Stimulated activated CD4-positive, alpha-beta T cell treated with anti-CD3 and anti-CD28 coated beads, TNF-alpha, amount 100 ng/mL, for 1 hour (primary cell): ENCODE measurements around the gene IFT80.
A peak's percentile ranks its signal among the peaks of the same experiment; 100 is the strongest.

Source experiments
- DNase-seq, 3 donors: peaks; one replicate each; pipeline ENCODE4 v3.0.0-alpha.2; 2020; ENCODE audit warnings: low read depth in 3 of 3, low spot score in 1 of 3

The IFT80 gene

GRCh38 chr3:160400702-160401150, 1.7 kb upstream of the IFT80 start:
- DNase-seq = peak in 1 of 3 donors; percentile 4

- peak in 2 of 3 donors; percentile 5 to 12 for DNase-seq
These were observed 1.1 kb upstream of the IFT80 start for GRCh38 chr3:160400030-160400701.

DNA sequence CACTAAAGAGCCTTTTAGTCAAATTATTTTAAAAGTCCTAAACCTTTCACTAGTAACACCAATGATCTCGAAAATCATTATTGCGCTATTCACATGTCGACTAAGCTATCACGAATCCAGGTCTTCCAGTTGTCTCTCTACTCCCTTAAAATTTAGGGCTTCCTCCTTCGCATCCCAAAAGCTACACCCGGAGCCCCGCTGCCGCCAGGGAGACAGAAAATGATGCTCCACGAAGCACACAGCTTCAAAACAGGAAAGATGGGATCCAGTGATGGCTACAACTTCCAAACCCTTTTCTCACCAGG, 253 bp downstream of the IFT80 start:
- no peak for DNase-seq

GRCh38 chr3:160395297-160395696, 3.7 kb downstream of the IFT80 start:
- no peak for DNase-seq

DNA sequence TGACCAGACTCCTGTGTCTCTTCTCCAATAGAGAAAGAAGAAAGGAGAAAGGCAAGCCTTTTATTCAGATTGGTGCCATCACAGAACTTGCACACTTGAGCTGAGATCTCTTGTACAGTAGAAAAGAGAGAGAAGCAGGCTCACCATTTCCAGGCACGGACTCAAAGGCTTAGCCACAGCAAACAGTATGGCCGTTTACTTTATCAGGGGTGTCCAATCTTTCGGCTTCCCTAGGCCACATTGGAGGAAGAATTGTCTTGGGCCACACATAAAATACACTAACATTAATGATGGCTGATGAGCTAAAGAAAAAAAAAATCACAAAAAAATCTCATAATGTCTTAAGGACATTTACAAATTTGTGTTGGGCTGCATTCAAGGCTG, 5.0 kb downstream of the IFT80 start:
- no peak for DNase-seq

DNA sequence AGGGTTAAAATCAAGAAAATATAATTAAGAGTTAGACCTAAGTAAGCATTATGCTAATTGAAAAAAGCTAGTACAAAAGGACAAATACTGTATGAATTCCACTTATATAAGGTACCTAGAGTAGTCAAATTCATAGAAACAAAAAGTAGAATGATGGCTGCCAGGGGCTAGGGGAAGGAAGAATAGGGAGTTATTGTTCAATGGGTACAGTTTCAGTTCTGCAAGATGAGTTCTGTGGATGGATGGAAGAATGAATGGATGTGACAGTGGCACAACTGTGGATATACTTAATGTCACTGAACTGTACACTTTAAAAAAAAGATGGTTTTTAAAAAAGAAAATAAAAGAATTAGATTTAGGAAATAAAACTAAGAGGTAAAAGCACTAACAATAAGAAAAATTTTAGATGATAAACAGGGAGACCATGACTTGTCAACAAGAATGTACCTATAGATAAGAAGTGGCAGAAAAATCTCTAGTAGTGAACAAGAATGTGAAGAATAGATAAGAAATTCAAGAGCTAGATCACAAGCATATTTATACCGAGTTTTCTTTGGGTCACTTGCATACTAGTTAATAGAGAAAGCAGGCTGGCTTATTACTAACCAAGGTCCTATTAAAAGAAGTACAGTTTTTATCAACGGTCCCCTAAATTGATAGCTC, 5.5 kb downstream of the IFT80 start:
- no peak for DNase-seq

DNA sequence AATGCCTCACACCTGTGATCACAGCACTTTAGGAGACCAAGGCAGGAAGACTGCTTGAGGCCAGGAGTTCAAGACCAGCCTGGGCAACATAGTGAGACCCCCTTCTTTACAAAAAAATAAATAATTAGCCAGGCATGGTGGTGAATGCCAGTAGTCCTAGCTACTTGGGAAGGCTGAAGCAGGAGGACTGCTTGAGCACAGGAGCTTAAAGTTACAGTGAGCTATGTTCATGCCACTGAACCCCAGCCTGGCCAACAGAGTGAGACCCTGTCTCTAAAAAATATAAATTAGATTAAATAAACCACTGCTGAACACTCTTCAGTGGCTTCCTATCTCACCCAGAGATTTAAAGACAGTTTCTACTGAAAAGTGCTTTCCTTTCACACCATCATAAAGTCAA, 6.2 kb downstream of the IFT80 start:
- no peak for DNase-seq

DNA sequence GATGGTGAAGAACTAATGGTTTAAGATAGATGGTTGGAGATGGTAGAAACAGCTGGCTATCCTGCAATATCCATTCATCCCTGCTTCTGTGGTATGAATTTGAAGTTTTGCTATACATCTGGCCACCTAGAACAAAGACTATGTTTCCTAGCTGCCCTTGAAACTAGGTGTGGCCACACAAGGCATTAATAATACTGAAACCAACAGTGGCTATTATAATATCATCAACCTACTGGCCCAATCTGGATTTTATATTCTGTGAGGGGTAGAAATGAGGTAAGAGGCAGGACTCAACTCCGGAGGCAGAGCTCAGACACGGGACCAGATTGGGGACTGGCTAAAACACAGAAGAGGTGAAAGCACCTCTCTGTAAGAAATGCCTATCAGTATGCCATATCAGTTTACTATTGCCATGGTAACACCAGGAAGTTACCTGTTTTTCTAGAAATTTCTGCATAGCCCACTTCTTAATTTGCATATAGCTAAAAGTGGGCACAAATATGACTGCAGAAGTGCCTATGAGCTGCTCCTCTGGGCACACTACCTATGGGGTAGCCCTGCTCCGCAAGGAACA, 8.4 kb downstream of the IFT80 start:
- no peak for DNase-seq

DNA sequence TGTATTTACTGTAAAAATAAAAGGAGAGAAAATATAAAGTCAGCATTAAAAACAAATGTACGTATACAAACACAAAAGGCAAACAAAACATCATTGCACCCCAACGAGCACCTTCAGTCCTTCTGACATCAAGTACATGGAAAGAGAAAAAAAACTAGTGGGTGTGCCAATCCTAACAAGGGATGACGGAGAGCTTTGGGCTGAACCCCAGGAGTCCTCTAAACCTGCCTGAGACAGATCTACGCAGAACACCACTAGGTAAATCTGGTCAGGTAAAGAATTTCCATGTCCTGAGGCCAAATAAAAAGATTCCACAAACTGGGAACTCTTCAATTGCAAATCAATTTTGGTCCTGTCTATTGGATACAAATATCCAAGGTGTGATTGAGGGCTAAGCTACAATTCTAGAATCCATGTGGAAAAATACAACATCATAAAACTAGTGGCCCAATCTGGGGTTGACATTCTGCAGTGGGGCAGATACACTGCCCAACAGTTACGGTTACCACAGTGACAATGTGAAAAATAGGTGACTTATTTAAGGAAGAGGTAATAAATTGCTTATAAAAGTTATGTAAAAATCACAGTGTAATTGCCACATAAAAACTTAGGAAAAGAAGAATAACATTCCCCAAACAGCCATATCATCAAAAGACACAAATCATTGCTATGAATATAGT, 14.2 kb downstream of the IFT80 start:
- DNase-seq = no peak

DNA sequence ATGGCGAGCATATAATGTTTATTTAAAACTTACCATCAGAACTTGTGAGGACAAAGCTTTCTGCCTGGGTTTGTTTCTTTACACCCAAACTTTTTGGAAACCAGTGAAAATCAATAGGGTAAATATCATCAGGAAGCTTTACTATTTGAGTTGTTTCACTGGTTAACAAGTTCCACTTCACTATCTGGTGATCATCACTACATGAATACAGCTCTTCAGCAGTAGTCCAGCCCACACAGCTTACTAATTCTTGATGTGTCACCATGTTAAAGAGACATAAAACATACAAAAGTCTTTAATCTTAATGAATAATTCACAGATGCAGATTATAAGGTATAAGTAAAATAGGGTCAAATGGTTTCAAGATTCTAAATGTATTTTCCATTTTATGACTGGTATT, 17.6 kb downstream of the IFT80 start:
- DNase-seq = no peak

- no peak for DNase-seq
These were observed 19.3 kb downstream of the IFT80 start for GRCh38 chr3:160379628-160380214.

DNA sequence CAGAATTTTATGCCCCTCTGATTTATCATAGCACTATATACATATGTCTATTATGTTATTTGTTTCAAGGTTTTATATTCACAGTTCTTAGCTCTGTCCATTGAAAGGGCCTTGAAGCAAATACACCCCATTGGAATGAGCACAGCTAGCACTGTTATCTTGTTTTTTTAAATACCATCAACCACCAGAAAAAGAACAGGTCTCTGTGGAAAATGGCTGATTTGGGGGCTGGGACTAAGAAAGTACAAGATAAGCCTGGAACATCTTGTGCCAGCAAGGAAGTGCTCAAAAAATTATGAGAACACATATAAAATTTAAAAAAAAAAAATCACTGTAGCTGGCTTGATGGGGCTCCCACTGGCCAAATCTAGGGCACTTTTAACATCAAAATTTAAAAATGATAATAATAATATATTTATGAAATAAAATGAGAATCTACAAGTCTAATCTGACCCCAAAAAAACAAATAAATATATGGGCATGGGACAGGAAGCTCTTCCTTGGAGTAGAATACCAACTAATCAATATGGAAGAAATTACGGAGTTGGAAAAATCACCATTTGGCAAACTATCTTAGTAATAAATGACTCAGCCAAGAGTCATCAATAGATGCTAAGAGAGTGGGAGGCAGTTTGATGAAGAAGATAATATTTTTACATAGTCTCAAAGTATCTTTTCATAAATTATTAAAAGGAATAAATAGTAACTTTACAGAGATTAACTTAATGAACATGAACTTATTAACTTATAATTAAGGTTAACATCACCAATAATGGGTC, 20.5 kb downstream of the IFT80 start:
- no peak for DNase-seq

- no peak for DNase-seq
These were observed 22.3 kb downstream of the IFT80 start for GRCh38 chr3:160376681-160377080.

DNA sequence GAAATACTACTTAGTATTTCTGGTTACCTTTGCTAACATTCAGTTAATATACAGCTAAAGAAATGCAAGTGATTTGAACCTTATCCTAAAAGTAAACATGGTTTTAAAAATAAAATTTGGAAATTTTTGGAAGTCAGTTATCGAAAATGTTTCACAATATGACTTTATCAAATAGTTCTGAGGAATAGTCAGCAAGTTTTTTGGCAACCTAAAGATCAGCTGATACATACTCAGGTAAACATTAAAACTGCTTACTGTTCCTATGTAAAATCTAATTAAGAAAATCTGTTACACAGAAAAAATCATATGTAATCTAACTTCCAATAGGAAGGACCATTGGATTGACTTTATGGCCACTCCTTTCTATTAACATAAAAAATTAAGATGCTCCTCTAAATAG, 24.1 kb downstream of the IFT80 start:
- DNase-seq = no peak

DNA sequence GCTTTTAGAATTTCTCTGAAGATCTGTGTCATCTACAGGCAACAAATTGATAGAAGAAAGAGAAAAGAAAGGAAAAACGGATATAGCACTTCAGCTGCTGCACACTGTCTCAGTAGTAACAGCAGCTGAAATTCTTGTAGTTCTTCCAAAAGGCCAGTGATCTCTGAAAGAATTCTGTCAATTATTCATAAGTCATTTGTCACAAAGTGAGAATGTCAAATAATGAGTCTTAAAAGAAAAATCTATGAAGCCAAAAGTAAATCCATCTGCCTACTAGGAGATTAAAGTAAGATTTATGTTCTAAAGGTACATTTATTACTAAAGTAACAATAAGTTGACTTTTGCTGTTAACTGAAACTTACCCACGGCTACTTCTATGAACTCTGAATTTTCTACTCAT, 24.6 kb downstream of the IFT80 start:
- no peak for DNase-seq

GRCh38 chr3:160373655-160374054, 25.4 kb downstream of the IFT80 start:
- DNase-seq = no peak

DNA sequence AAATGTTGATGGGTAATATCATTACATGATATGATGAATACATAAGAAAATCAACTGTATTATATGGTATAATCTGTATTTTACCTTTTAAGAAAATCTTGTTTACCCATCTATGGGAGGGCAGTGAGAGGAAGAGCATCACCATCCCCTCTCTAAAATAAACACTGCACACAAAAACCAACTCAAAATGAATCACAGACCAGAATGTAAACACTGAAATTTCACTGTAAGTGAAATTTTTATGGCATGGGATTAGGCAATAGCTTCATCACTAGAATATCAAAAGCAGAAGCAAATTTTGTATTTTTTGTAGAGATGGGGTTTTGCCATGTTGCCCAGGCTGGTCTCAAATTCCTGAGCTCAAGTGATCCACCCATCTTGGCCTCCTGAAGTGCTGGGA, 26.2 kb downstream of the IFT80 start:
- no peak for DNase-seq

DNA sequence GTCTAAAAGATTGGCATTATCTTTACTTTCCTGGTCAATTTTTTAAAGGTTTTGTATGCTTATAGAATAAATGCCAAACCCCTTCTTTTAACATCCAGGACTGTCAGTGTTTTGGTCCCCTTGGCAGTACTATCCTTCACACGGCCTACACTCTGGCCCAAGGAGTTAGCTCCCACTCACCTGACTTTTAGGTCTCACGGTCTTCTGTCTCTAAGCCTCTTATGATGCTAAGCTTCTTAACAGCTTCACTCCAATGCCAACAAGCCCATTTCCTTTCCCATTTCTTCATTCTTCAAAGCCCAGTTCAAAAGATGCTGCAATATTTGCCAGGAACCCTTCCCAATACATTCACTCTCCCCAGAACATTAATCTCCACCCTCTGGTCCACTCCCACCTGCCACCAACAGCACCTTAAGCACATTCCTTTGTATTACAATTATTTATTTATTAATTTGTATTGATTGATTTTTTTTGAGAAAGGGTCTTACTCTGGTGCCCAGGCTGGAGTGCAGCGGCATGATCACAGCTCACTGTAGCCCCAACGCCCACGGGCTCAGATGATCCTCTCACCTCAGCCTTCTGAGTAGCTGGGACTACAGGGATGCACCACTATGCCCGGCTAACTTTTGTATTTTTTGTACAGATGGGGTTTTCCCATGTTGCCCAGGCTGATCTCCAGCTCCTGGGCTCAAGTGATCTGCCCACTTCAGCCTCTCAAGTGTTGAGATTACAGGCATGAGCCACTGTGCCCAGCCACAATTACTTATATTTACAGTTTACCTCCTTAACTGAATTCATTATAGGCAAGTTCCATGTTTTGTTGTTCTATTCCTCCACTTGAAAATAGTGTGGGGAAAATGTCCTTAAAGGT, 27.8 kb downstream of the IFT80 start:
- DNase-seq = no peak

DNA sequence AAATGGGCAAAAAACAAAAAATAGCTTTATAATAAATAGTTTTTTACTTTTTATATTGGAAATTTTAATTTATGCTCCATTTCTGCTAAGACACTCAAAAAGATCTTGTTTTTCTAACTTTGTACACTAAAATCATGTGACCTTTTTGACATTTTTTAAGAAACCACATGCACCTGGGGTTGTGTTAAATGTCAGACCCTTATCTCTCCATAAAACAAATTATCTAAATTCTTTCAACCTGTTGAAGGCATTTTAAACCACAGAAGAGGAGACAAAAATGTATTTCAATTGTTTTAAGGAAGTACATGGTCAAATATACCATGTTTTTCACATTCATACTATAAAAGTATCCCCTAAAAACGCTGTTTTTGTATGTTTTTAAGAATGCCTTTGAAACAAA, 29.2 kb downstream of the IFT80 start:
- DNase-seq = no peak

GRCh38 chr3:160368804-160369203, 30.2 kb downstream of the IFT80 start:
- DNase-seq = no peak
